ENCODE measurements around the gene POC1A. TPM values are rescaled to one million over a fixed set of nuclear protein-coding genes. Genes with fewer than 3 reads are reported as not detected.

POC1A gene
- total and polyA plus RNA-seq, 2 donors (not counting 3 experiments of a cell fraction or from before 2014, with no cell fraction given), result 14.8 to 19.4 TPM

- intact Hi-C loops (cut with micrococcal nuclease), result loop anchor here (5.0 kb wide), 1 partner anchor 128 kb away; the partner anchor contains the start of gene WDR82
- DNase-seq (ENCODE audit: low read depth, low spot score), result no peak
- CTCF ChIA-PET, result interaction anchor here (0.9 to 1.8 kb wide), 3 partner anchors 96 to 208 kb away, joined by 3 to 4 read pairs (median 3); partner anchors contain the start of gene RRP9
Measured at GRCh38 chr3:52149726-52150125, 4.5 kb downstream of the POC1A start.

More at GRCh38 chr3:52149726-52150125, 4.5 kb downstream of the POC1A start:
- Histone ChIP-seq H3K27me3 (ENCODE audit: control insufficient read depth in 2 of 2, insufficient read depth in 2 of 2, low read length in 2 of 2) (no peaks in the 10 kb centered on the region), H3K36me3 (ENCODE audit: control insufficient read depth in 2 of 2, extremely low read depth in 1 of 2, insufficient read depth in 2 of 2, low read length in 2 of 2) (peaks cover 0 to 11% of the 10 kb centered on the region in 2 experiments), H3K4me3 (replicated peaks in 1 of 3; ENCODE audit: insufficient read depth in 1 of 3, low read depth in 1 of 3, low read length in 3 of 3) (no peak overlapping the region), H3K9me1 (replicated peaks; ENCODE audit: control insufficient read depth, extremely low read depth, insufficient read depth, low read length) (no peaks in the 10 kb centered on the region), H3K4me2 (ENCODE audit: insufficient read depth, low read length) (no peak overlapping the region), H4K20me1 (replicated peaks; ENCODE audit: control insufficient read depth, extremely low read depth, insufficient read depth, low read length) (no peaks in the 10 kb centered on the region), H2AFZ (ENCODE audit: low read depth, low read length) (no peak overlapping the region), H3K27ac (ENCODE audit: insufficient read depth, low read depth, low read length) (no peak overlapping the region), H3K79me2 (ENCODE audit: control insufficient read depth, insufficient read depth, low read length) (peaks cover 3% of the 10 kb centered on the region), H3K9me3 (replicated peaks; ENCODE audit: control insufficient read depth, insufficient read depth, low read length) (no peaks in the 10 kb centered on the region), H3K9ac (replicated peaks; ENCODE audit: extremely low read depth, insufficient read depth, low read length) (no peak overlapping the region), H3K4me1 (ENCODE audit: control insufficient read depth, extremely low read depth, insufficient read depth, low read length) (peaks cover 10% of the 10 kb centered on the region)
- BruUV-seq (replicated peaks), result no TSS peak
- POLR2A ChIA-PET, result no interaction called here
- no peak for FAIRE-seq
- dilution Hi-C loops (cut with MboI; ENCODE audit: extremely low pct_ligation_motif_present, low sequenced_read_pairs), result loop anchor here (10.0 kb wide), 1 partner anchor 155 kb away; the partner anchor contains the start of gene RPL29
- TF ChIP-seq JUN (IDR thresholded peaks at IDR 0.05; ENCODE audit: borderline replicate concordance, insufficient read depth, insufficient read length, low read depth) (no peak), CTCF (IDR thresholded peaks at IDR 0.05; ENCODE audit: extremely low read depth in 1 of 2, insufficient read depth in 1 of 2, low read depth in 1 of 2, low read length in 2 of 2) (no peak), EZH2 (IDR thresholded peaks at IDR 0.05; ENCODE audit: borderline replicate concordance, low read depth, low read length, severe bottlenecking) (no peak), GATA2 (IDR thresholded peaks at IDR 0.05; ENCODE audit: insufficient read depth, insufficient read length, low read depth, low read length) (no peak), POLR2AphosphoS5 (IDR thresholded peaks at IDR 0.05; ENCODE audit: insufficient read depth, low read depth, low read length) (no peak), MAX (IDR thresholded peaks at IDR 0.05; ENCODE audit: insufficient read depth, insufficient read length) (no peak), POLR2A (IDR thresholded peaks at IDR 0.05; ENCODE audit: low read depth, low read length) (no peak), FOS (IDR thresholded peaks at IDR 0.05; ENCODE audit: borderline replicate concordance, insufficient read depth, low read length) (no peak), MYC (IDR thresholded peaks at IDR 0.05; ENCODE audit: low read depth, low read length) (no peak)

All from endothelial cell of umbilical vein (primary cell).